Effector CD4-positive, alpha-beta T cell (primary cell): ENCODE measurements around the gene COX6A2.
"Not testable (repeated sequence)": the region's sequence is repeated elsewhere in the genome, so short reads cannot be mapped to it uniquely, and the experiment has no call there.

Source experiments
- DNase-seq: peaks from one replicate; pipeline ENCODE4 v3.0.0-alpha.2; 2020

COX6A2 gene

DNA sequence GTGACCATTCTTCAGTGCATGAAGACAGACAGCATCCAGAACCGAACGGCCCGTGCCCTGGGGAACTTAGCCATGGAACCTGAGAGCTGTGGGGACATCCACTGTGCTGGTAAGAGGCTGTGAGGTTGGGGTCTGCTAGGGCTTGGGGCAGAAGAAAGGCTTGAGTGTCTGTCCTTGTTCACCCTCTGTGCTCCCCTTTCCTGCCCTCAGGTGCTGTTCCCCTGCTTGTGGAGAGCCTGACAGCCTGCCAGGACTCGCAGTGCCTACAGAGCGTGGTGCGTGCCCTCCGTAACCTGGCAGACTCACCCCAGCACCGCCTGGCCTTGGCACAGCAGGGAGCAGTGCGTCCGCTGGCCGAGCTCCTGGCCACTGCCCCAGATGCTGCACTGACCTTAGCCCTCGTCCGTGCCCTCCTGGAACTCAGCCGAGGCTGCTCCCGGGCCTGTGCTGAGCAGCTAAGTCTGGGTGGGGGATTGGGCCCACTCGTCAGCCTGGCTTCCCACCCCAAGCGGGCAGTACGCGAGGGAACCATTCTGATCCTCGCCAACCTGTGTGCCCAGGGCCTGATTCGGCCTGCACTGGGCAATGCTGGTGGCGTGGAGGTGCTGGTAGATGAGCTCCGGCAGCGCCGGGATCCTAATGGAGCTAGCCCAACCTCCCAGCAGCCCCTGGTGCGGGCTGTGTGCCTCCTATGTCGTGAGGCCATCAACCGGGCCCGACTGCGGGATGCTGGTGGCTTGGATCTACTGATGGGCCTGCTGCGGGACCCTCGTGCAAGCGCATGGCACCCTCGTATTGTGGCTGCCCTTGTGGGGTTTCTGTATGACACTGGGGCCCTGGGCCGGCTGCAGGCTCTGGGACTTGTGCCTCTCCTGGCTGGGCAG, 34.0 kb upstream of the COX6A2 start:
- DNase-seq: no peak

DNA sequence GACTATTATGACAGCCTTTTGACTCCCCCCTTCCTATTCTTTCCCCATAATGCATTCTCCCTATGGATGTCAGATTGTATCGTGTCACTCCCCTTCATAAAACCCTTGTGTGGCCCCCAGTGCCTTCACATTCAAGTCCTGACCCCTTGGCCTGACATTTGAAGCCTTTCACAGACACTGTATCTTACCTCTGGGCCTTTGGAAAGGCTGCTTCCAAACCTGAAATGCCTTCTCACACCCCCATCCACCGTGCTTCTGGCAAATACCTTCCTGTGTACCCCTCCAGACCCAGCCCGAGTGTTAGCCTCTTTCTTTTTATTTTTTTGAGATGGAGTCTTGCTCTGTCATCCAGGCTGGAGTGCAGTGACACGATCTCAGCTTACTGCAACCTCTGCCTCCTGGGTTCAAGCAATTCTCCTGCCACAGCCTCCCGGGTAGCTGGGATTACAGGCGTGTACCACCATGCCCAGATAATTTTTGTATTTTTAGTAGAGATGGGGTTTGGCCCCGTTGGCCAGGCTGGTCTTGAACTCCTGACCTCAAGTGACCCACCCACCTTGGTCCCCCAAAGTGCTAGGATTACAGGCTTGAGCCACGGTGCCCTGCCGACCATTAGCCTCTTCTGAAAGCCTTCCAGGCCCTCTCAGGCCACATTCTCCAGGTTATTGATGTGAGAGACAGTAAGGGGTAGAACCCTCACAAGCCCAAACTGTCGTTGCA, 33.2 kb upstream of the COX6A2 start:
- no peak for DNase-seq

DNA sequence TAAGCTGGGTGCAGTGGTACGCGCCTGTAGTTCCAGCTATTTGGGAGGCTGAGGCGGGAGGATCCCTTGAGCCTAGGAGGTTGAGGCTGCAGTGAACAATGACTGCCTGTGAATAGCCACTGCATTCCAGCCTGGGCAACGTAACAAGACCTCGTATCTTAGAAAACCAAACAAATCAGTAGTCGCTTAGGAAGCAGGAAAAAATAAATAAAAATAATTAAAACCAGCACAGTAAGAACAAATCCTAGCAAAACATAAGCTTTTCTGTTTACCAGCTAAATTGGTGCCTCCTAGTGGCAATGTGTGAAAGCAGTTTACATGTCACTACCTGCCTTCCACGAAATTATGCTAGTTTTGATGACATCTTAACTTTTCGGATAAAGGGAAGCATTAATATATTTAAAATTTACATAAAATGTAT, 32.4 kb upstream of the COX6A2 start:
- no peak for DNase-seq

DNA sequence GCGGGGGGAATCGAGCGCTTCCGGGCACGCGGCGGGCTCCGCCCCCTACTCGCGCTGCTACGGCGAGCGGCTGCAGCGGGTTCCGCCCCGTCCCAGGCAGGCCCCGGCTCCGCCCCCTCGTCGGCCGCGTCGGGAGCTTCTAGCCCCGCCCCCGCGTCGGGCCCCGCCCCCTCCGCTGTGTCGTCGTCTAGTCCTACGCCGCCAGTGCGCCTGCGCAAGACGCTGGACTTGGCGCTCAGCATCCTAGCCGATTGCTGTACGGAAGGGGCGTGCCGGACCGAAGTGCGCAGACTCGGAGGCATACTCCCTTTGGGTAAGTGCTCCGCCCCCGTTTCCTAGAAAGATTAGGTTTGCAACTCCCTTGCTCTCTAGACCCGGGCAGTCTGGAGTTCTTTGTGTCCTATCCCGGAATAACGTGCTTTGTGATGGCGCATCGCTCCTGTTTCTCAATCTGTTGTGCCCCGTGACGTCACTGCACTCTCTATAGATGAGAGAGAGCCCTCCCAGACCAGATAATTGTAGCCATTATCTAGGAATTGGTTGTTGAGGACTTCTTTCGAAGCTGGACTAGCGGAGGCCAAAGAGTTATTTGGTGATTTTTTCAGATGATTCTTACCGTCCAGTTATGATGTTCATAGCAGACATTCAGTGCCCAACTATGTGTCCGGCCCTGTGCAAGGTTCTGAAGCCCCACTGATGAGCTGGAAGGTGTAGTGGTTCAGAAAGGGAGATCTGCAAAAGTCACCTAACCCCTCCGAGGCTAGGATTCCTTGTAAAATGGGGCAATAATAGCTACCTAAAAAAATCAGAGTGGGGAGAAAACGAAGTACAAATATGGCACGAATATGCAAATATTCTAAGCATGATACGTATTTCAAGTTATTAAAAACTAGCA, 31.8 kb upstream of the COX6A2 start:
- DNase-seq: peak; percentile 100

DNA sequence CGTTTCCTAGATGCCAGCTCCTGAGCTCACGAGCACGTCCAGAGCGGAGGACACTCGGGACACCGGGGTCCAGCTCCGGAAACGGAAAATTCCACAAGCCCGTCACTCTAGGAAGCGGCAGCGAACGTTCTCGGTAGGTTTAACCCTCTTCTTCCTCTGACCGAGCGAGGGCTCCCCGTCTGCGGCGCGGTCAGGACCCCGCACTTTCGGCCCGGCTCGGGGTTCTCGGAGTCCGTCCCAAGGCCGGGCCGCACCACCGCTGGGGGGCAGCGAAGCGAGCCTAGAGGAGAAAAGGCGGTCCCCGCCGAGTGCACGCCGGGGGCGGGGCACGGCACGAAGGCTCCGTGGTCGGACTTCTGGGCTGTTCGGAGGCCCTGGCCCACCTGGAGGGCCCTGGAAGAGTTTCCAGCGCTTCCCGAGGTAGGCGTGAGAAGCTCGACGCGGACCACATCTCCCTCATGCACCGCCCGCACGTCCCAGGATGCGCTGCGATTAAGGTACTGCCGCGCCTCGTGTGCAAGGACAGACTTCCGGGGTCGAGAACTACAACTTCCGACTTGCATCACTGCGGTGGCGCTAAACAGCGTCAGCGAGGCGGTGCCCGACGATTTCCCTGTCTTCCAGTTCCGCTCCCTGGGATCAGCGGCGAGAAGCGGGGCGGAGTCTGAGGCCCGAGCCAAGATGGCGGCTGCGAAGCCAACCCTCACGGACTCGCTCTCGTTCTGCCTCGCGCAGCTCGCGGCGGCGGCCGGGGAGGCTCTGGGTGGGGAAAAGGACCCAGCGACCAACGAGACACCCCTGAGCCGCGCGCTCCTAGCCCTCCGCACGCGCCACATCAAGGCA, 30.9 kb upstream of the COX6A2 start, which contains the start of gene ARMC5:
ARMC5 (plus strand) TSS at position 658 of the 843 bp plus-strand sequence; CDS start at position 682, 24 bp downstream.
- peak; percentile 97 for DNase-seq

DNA sequence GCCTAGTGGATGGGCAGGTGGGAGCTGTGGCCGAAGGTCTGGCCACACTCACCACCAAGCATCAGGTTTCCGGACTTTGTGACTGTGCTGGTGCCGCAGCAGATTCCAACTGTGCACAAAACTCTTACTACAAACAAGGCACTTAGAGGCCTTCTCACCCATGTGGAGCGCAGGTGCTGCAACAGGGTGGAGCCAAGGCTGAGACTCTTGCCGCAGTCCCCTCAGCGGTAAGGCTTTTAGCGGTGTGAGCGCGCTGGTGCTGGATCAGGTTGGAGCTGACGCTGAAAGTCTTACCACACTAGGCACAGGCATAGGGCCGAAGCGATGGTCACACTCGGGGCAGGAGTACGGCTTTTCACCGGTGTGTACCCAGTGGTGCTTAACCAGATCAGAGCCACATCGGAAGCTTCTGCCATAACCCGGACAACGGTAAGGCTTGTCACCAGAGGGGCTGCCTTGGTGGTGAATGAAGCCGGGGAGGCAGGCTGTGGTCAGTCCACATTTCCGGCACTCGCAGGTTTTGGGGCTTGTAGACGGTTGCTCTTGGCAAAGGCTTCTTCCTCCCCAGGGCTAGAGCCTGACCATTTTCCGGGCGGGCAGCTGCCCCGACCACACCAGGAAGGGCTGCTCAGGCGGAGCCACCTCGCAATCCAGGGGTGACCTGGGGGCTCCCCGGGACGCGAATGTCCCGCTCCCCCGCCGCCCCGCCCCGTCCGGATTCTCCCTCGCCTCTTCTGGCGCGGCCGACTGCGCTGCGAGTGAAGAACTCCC, 30.1 kb upstream of the COX6A2 start:
- peak; percentile 45 for DNase-seq

DNA sequence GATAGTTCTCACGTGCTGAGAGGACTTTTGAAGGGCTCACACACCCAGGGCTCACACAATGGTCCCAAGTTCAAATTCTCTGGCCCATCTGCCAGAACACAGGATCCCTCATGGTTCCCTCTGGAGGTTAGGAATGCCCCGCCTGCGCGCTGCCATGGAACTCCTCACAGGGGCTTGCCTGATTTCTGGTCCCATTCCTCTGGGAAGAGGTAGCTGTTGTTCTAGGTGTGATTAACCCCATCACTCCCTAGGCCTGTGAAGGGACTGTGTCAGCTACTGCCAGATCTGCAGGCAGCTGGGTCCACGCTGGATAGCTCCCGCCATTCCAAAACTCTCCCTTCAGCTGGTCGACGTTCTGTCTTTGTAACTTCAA, 28.8 kb upstream of the COX6A2 start:
- no peak for DNase-seq

DNA sequence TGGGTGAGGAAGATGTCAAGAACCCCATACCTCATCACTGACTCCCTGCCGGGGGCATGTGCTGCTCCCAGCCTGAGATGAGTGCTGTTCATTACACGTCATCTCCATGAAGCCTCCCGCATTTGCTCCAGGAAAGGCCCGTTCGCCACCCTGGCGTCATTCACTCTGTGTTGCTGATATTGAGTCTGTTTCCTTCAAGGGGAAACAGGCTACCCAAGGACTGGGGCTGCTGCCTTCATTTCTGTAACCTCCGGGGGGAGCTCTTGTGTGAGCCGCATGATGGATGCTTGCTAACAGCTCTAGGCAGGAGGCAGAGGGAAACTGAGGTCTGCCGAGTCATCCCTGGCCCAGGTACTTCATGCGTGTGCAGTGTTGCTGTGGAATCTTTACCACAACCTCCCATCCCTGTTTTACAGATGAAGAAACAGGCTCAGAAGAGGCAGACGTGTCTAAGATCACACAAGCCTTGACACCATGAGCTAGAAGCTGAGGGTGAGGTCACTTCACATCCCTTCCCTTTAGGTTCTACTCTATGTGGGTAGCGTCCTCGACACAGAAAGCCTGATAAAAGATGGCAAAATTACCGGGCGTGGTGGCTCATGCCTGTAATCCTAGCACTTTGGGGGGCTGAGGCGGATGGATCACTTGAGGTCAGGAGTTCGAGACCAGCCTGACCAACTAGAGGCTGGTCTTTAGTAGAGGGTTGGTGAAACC, 27.6 kb upstream of the COX6A2 start:
- DNase-seq: no peak

DNA sequence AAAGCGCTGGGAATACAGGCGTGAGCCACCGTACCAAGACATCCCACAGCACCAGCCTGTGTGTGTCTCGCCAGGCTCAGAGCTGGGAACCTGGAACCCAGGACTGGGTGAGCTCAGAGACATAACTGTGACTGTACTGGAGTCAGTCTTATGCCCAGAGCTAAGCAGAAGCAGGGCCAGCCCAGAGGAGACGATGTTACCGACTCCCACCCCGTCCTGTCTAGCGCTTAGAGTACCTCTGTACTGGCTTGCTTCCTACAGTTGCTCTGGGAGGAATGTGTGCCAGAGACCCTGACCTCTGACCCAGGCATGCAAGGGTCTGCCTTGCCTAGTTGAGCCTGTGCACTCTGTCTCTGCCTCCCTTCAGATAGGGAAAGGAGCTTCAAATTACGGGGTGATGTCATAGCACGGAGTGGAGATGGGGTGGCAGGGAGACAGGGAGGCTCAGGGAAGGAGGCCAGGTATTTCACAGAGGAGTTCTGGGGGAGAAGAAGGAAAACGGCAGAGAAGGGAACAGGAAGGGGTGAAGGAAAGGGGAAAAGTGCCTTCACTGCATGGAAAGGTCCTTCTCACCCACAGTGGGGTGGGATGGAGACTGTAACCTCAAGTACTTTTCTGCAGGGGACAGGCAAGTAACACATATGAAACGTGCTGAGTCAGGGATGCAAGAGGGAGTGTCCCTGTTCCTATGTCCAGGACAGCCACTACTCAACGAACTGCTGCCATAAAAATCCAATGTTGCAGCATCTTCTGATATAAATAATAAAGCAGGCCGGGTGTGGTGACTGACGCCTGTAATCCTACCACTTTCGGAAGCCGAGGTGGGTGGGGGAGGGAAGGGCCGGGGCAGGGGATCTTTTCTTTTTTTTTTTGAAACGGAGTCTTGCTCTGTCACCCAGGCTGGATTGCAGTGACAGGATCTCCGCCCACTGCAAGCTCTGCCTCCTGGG, 25.4 kb upstream of the COX6A2 start:
- DNase-seq: no peak

DNA sequence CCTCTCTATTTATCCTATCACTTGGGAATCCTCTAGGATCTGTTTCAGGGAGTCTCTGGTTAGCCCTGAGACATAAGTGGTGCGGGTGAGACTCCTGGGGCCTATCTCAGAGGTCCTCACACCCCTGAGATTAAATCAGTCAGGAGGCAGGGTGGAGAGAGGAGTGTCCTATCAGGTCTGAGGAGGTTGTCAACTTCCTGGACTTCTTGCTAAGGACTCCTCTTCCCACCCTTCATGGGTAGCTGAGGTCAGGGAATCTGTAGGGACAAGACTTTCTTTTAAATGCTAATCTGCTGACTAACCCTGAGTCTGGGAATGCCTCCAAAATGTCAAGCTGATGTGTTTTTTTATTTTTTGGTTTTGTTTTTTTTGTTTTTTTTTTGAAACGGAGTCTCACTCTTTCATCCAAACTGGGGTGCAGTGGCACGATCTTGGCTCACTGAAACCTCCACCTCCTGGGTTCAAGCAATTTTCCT, 24.5 kb upstream of the COX6A2 start:
- DNase-seq: no peak

DNA sequence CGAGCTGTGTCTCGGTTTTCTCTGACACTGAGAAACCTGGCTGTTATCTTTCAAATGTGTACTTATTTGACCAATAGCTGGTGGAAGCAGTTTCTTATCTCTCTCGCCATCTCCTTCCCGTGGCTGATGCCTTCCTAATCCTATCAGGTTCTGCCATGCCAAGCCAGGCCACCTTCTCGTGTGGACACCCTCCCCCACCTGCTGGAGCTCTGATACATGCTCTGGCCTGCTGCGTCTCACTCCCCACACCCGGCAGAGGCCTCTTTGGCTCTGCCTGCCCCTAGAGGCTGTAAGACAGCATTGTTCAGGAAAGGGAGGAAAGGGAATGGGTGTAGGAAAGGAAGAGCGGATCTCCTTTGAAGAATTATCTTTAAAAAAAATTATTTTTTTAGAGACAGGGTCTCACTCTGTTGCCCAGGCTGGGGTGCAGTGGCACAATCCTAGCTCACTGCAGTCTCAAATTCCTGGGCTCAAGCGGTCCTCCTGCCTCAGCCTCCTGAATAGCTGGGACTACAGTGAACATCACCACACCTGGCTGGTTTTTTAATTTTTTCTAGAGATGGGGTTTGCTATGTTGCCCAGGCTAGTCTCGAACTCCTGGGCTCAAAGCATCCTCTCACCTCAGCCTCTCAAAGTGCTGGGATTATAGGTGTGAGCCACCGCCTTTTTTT, 23.7 kb upstream of the COX6A2 start:
- no peak for DNase-seq

DNA sequence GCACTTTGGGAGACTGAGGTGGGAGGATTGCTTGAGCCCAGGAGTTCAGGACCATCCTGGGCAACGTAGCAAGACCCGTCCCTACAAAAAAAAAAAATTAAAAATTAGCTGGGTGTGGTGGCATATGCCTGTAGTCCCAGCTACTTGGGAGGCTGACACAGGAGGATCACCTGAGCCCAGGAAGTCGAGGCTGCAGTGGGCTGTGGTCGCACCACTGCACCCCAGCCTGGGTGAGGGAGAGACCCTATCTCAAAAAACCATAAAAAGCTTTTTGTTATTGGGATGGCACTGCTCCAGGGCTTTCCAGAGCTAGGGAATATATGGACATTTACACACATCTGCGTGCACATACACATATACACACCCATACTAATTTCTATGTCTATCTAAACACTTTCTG, 23.0 kb upstream of the COX6A2 start:
- no peak for DNase-seq

DNA sequence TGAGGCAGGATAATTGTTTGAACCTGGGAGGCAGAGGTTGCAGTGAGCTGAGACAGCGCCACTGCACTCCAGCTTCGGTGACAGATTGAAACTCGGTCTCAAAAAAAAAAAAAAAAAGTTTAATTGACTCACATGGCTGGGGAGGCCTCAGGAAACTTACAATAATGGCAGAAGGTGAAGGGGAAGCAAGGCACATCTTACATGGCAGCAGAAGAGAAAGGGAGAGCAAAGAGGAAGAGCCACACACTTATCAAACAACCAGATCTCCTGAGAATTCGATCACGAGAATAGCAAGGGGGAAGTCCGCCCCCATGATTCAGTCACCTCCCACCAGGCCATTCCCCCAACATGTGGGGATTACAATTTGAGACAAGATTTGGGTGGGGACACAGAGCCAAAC, 17.8 kb upstream of the COX6A2 start:
- not testable (repeated sequence) for DNase-seq

DNA sequence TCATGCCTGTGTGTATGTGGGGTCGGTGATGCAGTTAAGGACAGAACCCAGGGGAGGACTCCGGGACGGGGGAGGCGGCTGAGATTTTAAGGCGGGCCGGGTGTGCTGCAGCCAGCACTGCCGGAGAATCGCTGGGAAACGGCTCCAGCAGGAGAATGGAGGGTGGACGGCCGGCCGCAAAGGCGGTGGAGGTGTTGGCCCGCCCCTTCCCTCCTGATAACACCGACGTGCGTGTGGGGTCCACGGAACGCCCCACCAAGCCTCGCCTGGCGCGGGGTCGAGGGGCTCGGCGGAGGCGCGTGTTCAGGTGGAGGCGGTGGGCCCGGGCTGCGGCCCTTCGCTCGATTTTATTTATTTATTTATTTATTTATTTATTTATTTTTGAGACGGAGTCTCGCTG, 13.8 kb upstream of the COX6A2 start:
- no peak for DNase-seq

DNA sequence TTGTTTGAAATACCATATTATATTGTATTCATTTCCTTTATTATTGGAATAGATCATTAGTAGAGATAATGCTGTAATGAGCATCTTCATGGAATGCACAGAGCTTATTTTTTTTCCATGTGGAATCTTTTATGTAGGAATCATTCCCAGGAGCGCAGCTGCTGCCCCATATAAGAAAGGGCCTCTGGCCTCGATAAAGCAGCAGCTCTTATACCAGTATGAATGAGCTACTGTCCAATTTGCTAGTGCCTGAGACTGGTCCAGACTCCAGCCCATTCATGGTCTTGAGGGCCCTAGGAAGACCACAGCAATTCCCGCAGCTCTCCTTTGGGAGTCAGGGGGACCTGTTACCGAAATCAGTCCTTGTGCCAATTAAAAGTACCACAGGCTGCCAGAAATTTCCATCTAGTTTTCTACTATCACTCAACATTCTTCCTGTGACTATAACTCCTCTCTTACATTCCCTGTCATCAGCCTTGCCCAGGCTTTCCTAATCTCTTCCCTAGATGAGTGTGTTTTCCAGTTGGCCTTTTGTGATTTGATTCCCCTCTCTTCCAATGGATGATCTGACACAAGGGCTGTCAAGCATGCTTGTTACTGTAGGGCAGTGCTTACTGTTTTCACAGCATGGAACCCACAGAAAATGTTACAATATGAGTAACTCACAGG, 12.5 kb upstream of the COX6A2 start:
- DNase-seq: no peak

DNA sequence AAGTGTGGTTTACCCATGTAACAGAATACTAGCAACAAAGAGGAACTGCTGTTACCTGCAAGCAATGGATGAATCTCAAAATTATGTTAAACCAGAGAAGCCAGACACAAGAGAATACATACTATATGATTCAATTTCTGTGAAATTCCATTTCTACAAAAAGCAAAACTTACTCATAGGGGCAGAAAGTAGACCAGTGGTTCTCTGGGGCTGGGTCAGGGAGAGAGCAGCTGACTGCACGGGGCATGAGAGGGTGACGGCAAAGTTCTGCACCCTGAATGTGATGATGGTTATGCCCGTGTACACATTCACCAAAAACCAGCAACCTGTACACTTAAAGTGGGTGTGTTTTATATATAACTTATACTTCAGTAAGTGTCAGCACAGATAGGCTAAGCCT, 11.4 kb upstream of the COX6A2 start:
- DNase-seq: no peak

DNA sequence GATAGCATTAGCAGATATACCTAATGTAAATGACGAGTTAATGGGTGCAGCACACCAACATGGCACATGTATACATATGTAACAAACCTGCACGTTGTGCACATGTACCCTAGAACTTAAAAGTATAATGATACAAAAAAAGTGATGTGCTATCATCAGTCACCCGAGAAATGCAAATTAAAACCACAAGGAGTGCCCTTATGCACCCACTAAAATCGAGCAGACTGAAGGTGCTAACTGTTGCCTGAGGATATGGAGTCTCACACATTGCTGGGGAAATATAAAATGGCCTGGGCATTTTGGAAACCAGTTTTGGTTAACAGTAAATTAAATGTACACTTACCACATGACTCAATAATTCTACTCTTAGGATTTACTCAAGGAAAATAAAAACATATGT, 10.9 kb upstream of the COX6A2 start:
- DNase-seq: not testable (repeated sequence)

DNA sequence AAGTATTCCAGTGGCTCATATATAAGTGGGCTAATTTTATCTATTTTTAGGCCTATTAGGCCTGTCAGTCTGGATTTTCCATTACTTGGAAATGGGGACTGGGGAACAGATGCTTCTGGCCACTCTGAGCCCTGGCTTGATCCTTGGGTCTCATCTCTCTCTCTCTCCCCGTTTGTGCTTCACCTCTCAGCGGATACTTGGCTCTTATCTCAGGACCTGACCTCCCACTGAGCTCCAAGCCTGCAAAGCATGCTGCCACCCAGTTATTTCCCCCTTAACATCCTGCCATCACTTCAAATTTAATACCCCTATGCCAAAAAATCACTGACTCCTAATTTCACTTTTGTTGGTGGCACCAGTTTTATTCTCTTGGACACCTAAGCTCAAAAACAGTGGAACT, 10.3 kb upstream of the COX6A2 start:
- DNase-seq: no peak
